HG02870 (cell line): Measurements from ENCODE around the gene MATN4.

Experiments
- ATAC-seq: cut with Tn5 transposase; IDR thresholded peaks from one replicate; pipeline ENCODE4 v1.9.1; 2021; ENCODE audit warnings: mild to moderate bottlenecking, moderate library complexity; ENCODE audit not compliant: unreplicated experiment

Gene MATN4

DNA sequence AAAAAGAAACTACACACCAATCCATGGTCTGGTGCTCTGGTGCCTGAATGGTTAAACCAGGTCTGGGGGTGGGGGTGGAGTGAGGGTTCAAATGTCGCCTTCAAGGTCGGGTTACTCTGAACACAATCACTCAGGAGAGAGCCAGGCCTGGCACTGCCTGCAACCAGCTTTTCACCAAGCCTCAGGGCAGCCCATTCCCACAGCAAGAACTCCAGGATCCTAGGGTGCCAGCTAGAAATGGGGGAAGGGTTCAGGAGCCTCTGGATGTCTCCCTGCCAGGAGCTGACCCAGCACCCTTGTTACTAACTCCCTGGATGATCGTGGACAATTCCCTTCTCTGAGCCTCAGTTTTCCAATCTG, 33.5 kb upstream of the MATN4 start:
- no peak for ATAC-seq

DNA sequence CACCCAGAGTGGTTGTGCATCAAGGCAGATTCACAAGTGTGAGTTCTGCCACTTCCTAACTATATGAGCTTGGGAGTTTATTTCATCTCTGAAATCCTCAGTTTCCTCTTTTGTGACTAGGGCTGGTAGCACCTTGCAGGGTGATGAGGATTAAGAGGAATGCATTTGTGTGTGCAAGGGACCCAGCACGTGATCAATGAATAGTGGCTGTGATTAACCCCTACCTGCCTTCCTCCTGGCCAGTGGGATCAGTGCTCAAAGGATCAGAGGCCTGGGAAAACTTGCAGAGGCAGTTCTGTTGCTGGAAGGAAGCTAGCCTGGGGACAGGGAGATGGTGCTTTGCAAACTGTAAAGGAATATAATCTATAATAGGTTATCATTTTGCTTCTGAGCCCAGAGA, 32.9 kb upstream of the MATN4 start:
- ATAC-seq = no peak

DNA sequence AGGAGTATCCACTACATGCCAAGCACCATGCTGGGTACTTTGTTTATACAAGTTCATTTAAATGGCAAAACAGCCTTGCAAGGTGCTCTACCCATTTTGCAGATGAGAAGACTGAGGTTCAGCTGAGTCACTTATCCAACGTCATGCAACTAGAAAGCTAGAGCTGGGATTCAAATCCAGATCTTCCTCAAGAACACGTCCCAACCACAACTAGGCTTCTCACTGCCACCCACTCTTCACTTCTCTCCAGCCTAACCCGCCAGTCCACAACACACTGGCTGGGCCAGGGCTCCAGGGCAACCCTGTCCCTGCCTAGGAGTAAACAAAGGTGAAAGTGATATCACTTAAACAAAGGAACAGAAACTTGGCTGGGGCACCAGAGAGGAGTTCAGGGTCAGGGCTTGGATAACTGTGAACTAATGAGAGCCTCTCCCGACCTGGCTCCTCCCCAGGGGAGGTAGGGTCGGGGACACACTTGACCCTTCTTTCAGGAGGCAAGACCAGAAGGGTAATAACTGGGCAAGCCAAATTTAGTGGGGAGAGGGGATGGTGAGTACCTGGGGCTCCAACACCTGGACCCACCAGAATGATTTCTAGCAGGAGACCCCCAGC, 32.2 kb upstream of the MATN4 start:
- no peak for ATAC-seq

GRCh38 chr20:45339799-45340198, 31.7 kb upstream of the MATN4 start:
- ATAC-seq = no peak

DNA sequence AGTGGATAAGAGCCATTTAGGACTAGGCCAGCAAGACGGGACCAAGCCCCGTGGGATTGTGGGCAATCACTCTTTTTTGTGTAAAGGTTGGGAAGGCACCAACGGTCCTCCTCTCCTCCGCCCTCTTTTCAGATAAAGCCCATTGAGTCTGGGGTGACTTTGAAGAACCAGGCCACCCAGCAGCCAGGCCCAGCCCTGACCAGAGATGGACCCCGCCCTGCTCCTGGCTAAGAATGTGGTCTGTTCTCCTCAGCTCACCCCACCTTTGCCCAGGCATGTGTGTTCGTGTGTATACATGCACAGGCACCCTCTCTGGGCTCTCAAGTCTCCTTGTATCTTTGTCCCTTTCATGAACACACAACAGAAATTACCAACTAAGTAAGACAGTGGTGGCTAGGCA, 31.0 kb upstream of the MATN4 start:
- no peak for ATAC-seq

GRCh38 chr20:45338121-45339030, 30.3 kb upstream of the MATN4 start:
- no peak for ATAC-seq

- no peak for ATAC-seq
These were observed 29.4 kb upstream of the MATN4 start for GRCh38 chr20:45337367-45338120.

GRCh38 chr20:45336530-45337366, 28.6 kb upstream of the MATN4 start:
- no peak for ATAC-seq

DNA sequence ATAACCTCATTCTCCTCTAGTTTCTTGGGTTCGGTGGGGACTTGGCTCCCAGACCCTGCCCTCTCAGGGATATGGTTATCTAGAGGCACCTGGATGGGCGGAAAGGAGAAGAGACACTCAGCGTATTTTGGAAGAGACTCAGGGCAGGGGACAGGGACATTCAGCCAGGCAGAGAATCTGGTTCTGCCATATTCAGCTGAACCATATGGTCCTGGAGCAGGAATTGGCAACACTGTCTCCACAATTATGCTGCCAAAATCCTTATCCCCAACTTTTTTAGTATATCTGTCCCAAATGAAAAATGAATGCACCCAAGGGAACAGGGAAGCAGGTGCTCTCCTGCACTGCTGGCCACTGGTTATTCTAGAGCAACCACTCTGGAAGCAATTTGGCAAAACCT, 22.4 kb upstream of the MATN4 start:
- ATAC-seq = no peak

DNA sequence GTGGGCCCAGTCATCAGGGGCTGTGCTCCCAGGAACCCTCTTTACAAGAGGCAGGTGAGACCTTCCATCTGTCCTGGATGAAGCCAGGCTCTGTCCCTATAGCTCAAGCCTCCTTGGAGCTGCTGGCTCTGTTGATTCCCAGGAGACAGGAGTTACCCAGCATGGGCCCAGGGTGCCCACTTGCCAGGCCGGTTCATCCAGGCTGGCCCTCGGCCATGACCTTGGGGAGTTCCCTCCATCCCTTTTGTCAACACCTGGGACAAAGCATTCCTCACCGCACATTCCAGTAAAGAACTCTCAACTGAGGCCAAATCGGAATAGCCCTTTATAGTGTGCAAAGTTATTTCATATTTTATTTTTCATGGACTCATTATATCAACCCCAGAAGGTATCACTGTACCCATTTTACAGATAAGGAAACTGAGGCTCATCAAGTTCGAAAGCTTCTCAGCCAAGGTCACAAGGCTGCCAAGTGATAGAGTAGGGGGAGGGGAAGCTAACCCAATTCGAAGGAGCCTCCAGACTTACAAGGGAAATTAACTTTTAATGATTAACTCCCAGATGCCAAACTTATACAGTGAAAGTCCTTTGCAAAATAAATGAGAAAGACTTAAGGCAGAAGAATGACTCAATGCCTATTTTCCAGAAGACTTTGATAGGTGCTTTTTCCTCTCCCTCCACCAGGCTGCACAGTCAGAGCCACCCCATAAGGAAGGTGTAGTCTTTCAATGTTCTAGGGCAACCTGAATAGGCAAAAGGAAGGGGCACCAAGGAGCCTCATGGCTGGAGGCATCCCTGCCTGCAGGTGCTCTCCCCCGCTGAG, 21.6 kb upstream of the MATN4 start:
- ATAC-seq = no peak

DNA sequence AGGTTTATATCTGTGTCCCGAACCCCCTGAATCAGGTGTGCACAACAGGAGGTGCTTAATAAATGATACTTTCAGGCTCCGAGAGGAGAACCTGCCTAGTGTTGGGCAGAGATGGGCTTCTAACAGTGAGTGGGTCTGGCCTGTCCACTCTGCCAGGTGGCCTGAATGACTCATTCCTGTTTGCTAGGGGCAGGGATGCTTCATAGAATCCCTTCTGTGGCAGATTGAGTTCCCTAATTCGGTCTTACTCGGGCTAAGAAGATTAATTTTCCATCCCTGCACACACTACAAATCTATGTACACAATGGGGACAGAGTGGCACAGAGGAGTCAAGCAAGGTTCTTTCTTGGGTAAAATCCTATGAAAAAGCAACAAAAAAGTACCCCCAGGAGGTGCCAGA, 20.4 kb upstream of the MATN4 start:
- no peak for ATAC-seq

DNA sequence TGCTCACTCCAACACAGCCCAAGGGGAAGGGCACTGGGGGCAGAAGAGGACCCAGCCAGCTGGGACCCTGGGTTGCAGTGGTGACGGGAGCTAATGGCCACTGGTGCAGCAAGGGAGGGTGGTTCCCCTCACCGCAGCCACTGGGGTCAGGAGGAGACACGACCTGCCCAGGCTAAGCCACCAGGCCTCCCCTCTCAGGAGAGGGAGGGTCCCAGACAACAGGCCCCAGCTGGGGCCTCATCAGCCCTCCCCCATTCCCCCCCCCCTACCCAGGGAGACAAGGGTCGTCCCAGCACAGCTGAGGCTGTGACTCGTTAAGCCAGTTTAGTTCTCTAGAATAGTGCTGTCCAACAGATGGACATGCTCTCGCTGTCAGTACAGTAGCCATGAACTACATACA, 17.3 kb upstream of the MATN4 start:
- ATAC-seq = no peak

DNA sequence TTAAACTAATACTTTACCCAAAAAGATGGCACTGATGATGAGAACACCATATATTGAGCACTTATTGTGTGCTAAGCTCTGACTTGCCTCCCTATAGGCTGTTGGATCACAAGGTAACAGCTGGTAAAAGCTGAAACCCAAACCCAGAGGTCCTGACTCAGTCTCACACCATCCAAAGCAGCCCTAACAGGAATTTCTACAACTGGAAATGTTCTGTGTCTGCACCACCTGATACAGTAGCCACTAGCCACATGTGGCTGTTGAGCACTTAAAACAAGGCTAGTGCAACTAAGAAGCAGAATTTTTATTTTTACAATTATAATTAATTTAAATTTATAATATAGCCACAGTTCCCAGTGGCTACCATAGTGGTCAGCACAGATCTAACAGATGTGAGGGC, 15.6 kb upstream of the MATN4 start:
- ATAC-seq = no peak

GRCh38 chr20:45322952-45323383, 14.9 kb upstream of the MATN4 start:
- ATAC-seq = no peak

- ATAC-seq = no peak
These were observed 13.0 kb upstream of the MATN4 start for GRCh38 chr20:45320948-45321595.

DNA sequence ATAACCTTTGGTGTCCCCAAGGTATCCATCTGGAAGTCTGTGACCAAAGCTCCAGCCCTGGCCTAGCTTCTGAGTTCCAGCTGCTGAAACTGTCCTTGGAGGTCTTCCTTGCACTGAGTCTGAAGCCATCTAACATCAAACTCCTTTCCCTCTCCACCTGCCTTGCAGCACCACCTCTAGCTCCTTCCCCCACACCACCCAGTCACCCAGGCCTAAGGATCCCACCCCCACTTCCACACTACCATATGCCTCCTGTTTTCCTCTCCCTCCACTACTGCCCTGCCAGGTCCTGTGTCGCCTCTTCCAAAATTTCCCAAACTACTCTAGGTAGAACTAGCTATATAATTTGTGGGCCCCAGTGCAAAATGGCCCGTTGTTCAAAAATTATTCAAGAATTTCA, 10.8 kb upstream of the MATN4 start:
- no peak for ATAC-seq

DNA sequence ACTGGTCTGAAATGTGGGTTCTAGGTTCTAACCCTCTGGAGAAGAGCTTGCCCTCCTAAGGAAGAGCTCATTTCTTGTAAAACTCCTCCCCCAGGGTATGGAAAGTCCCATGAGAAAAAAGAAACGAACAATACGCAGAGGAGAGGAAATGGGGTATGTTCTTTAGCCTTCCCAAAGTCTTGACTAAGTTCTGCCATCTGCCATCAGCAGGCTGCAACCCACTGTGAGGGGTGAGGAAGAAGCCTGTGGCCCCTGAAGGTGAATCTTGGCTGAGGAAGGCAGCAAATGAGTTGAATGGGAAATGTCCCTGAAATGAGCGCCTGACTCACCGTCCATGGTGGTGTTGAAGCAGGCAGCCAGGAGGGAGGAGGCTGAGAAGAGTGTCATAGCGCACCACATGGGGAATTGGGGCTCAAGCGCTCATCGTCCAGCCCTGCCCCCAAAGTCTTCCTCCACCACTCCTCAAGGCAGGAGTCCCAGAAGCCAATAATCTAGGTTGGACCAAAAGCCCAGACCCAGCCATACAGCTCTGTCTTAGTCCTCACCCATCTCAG, 10.4 kb upstream of the MATN4 start:
- ATAC-seq = no peak

DNA sequence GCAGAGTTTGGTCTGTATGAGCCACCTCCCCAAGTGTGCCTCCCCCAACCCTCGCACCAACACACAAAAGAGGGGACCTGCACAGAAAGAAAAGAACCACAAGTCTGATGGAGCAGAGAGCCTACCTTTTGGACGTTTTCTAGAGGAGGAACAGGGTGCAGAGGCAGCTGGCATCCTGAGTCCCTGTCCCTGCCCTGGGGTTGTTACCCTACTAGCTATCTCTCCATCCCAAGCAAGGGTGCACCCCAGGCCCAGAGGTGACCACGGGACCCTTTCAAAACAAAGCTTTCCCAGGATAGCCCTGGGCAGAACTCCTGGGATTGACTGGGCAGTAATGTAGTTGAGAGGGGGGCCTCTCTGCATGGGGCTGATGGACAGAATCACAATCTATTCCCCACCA, 9.7 kb upstream of the MATN4 start:
- no peak for ATAC-seq
